B cell (primary cell): ENCODE results near the gene TGFBR3. TPM values are rescaled to one million over a fixed set of nuclear protein-coding genes. Genes with fewer than 3 reads are reported as not detected.

Source experiments
- ATAC-seq: fragments of 200-7000 bp; cut with Tn5 transposase; one replicate; pipeline ENCODE4 v1.10.0; 2021; ENCODE audit warnings: low read depth, mild to moderate bottlenecking, moderate number of reproducible peaks, moderate library complexity
- CTCF ChIA-PET: fragments of 350-600 bp; sonication (Branson Sonifier 250); formaldehyde crosslinking; loops from one replicate; lab custom pipeline; 2021; ENCODE audit warnings: antibody characterized with exemption, inconsistent platforms; lab: Charles Lee
- POLR2A ChIA-PET: fragments of 350-600 bp; sonication (Branson Sonifier 250); formaldehyde crosslinking; loops from one replicate; lab custom pipeline; 2021; ENCODE audit warnings: antibody characterized with exemption; lab: Charles Lee
- DNase-seq: peaks from one replicate; pipeline ENCODE4 v3.0.0; 2013
- H2AFZ ChIP-seq: 2 replicates; pipeline ENCODE4 v1.6.1; 2012; ENCODE audit warnings: mild to moderate bottlenecking, low read depth, low read length; ENCODE audit not compliant: insufficient read depth, poor library complexity, severe bottlenecking
- H3K27ac ChIP-seq, 2 donors: 1 replicate in 1 of 2; 2 replicates in 1 of 2; pipeline ENCODE4 v1.5.1; 2012 to 2013; ENCODE audit warnings: low read length in 2 of 2, mild to moderate bottlenecking in 2 of 2, moderate library complexity in 1 of 2
- H3K27me3 ChIP-seq, 4 experiments: fragments of 200-600 bp in 1 of 4; sonication (generic) in 1 of 4; replicated peaks in 1 of 4; 1 replicate in 2 of 4; 2 replicates in 2 of 4; pipeline versions ENCODE4 v1.6.1 to v1.7.0; 2013 to 2016; ENCODE audit warnings: low read length in 3 of 4, mild to moderate bottlenecking in 2 of 4, mixed read lengths in 1 of 4, moderate library complexity in 1 of 4; ENCODE audit not compliant: insufficient read depth in 4 of 4, control insufficient read depth in 3 of 4; ENCODE audit errors: control extremely low read depth in 1 of 4
- H3K36me3 ChIP-seq, 2 experiments: replicated peaks in 1 of 2; 1 replicate in 1 of 2; 2 replicates in 1 of 2; pipeline versions ENCODE4 v1.6.1 to v1.7.1; 2013; ENCODE audit warnings: low read length in 1 of 2; ENCODE audit not compliant: insufficient read depth in 2 of 2, control insufficient read depth in 1 of 2; ENCODE audit errors: control extremely low read depth in 1 of 2, extremely low read depth in 1 of 2
- H3K4me1 ChIP-seq, 2 donors: fragments of 200-600 bp in 1 of 2; sonication (generic) in 1 of 2; 1 replicate in 1 of 2; 2 replicates in 1 of 2; pipeline versions ENCODE4 v1.5.1 to v1.6.1; 2013 to 2017; ENCODE audit warnings: low read length in 2 of 2; ENCODE audit not compliant: control insufficient read depth in 2 of 2, insufficient read depth in 2 of 2
- H3K4me2 ChIP-seq: replicated peaks from 2 replicates; pipeline ENCODE3; 2012; ENCODE audit warnings: mild to moderate bottlenecking, low read depth, low read length; ENCODE audit not compliant: poor library complexity, severe bottlenecking
- H3K4me3 ChIP-seq, 5 experiments: fragments of 200-600 bp in 1 of 5; sonication (generic) in 1 of 5; 1 replicate in 3 of 5; 2 replicates in 2 of 5; pipeline versions ENCODE4 v1.5.1 to v1.7.0; 2011 to 2016; ENCODE audit warnings: low read length in 4 of 5, mild to moderate bottlenecking in 4 of 5, low read depth in 2 of 5, control low read depth in 1 of 5, moderate library complexity in 1 of 5; ENCODE audit not compliant: insufficient read depth in 1 of 5; ENCODE audit errors: control extremely low read depth in 1 of 5, extremely low read depth in 1 of 5
- H3K79me2 ChIP-seq: fragments of 200-600 bp; sonication (generic); one replicate; pipeline ENCODE4 v1.6.0; 2016; ENCODE audit warnings: low read length; ENCODE audit not compliant: control insufficient read depth, insufficient read depth
- H3K9ac ChIP-seq: fragments of 200-600 bp; sonication (generic); 2 replicates; pipeline ENCODE4 v1.6.1; 2017; ENCODE audit warnings: mild to moderate bottlenecking, low read length, moderate library complexity
- H3K9me3 ChIP-seq, 3 donors: one replicate each; pipeline versions ENCODE4 v1.6.1 to v1.7.1; 2013; ENCODE audit warnings: low read length in 2 of 3; ENCODE audit not compliant: control insufficient read depth in 2 of 3, insufficient read depth in 1 of 3; ENCODE audit errors: control extremely low read depth in 1 of 3
- H4K20me1 ChIP-seq: 2 replicates; pipeline ENCODE4 v1.6.0; 2012; ENCODE audit warnings: mild to moderate bottlenecking, low read length; ENCODE audit not compliant: insufficient read depth, control insufficient read depth, poor library complexity, severe bottlenecking
- H3K27ac Mint-ChIP-seq: one replicate; pipeline ENCODE4 v1.8.0; 2021; ENCODE audit warnings: mixed read lengths
- H3K27me3 Mint-ChIP-seq: one replicate; pipeline ENCODE4 v1.8.0; 2021; ENCODE audit warnings: mixed read lengths
- H3K4me1 Mint-ChIP-seq: one replicate; pipeline ENCODE4 v1.8.0; 2021; ENCODE audit warnings: mixed read lengths
- H3K4me3 Mint-ChIP-seq: one replicate; pipeline ENCODE4 v1.8.0; 2021; ENCODE audit warnings: mixed read lengths
- H3K9me3 Mint-ChIP-seq: one replicate; pipeline ENCODE4 v1.8.0; 2022; ENCODE audit warnings: mixed read lengths; ENCODE audit not compliant: insufficient read depth
- EZH2 ChIP-seq: IDR thresholded peaks from 2 replicates; pipeline ENCODE4 v1.6.1; 2012; ENCODE audit warnings: borderline replicate concordance, low read depth, mild to moderate bottlenecking, moderate library complexity, low read length; ENCODE audit not compliant: insufficient read depth, poor library complexity, severe bottlenecking
- WGBS: methylation state at CpG from one replicate; pipeline ENCODE4 v1.1.5; 2013; ENCODE audit warnings: missing lambda C conversion rate; ENCODE audit not compliant: insufficient coverage; 5-methylcytosine and 5-hydroxymethylcytosine counted together
- intact Hi-C: fragments of 100-400 bp; cut with micrococcal nuclease; formaldehyde crosslinking; loops from one replicate; pipeline ENCODE4 v1.10.0; 2022
- polyA plus RNA-seq: library from polyadenylated mRNA; depleted of rRNA; stranded (reverse); fragments of >200 nt; gene quantifications from 2 replicates; pipeline ENCODE4 v1.2.3, GENCODE V29; 2012
- total RNA-seq, 2 donors: library from RNA; stranded (reverse); fragments of 120-200 nt in 1 of 2; gene quantifications; 1 replicate in 1 of 2; 2 replicates in 1 of 2; pipeline versions ENCODE4 v1.2.3 to v1.2.4, GENCODE V29; 2013 to 2022
- TF ChIP-seq, protein P1 (sequence below): fragments of 200-600 bp; IDR thresholded peaks from one replicate; pipeline ENCODE4 v1.8.0; 2022; ENCODE audit warnings: antibody characterized with exemption, mild to moderate bottlenecking

TGFBR3 gene
- total and polyA plus RNA-seq, 2 donors (not counting 1 experiment from before 2014, with no cell fraction given), result 0.10 to 0.12 TPM

DNA sequence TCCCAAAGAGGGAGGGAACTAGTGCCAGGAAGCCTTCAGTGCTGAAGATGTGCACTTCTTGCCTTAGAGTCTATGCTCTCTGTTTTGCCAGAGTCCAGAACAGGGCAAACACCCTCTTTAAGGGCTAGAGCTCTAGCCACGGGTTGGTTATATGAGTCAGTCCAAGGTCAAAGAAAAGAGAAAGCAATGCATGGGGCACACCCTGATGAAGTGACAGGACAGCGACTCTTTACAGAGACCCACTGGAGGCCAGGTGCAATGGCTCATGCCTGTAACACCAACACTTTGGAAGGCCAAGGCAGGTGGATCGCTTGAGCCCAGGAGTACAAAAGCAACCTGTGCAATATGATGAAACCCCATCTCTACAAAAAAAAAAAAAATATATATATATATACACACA is 86.1 kb downstream of the TGFBR3 start:
- TF ChIP-seq EZH2, result no peak
- TF ChIP-seq, protein P1, sequence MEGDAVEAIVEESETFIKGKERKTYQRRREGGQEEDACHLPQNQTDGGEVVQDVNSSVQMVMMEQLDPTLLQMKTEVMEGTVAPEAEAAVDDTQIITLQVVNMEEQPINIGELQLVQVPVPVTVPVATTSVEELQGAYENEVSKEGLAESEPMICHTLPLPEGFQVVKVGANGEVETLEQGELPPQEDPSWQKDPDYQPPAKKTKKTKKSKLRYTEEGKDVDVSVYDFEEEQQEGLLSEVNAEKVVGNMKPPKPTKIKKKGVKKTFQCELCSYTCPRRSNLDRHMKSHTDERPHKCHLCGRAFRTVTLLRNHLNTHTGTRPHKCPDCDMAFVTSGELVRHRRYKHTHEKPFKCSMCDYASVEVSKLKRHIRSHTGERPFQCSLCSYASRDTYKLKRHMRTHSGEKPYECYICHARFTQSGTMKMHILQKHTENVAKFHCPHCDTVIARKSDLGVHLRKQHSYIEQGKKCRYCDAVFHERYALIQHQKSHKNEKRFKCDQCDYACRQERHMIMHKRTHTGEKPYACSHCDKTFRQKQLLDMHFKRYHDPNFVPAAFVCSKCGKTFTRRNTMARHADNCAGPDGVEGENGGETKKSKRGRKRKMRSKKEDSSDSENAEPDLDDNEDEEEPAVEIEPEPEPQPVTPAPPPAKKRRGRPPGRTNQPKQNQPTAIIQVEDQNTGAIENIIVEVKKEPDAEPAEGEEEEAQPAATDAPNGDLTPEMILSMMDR, result no peak
- Histone ChIP-seq H4K20me1 (no peaks in the 10 kb centered on the region), H3K36me3 (no peaks in the 10 kb centered on the region), H3K4me2 (no peak overlapping the region), H3K9ac (no peak overlapping the region), H2AFZ (no peak overlapping the region), H3K27ac (no peak overlapping the region), H3K9me3 (no peaks in the 10 kb centered on the region), H3K27me3 (no peaks in the 10 kb centered on the region), H3K4me3 (no peak overlapping the region), H3K79me2 (no peaks in the 10 kb centered on the region), H3K4me1 (peaks cover 10 to 13% of the 10 kb centered on the region in 2 donors)
- peaks cover 2% of the 10 kb centered on the region for H3K27me3 Mint-ChIP-seq
- ChIA-PET POLR2A (no interaction called here), CTCF (no interaction called here)
- intact Hi-C loops, result no loop called here
- 100% methylated on average over 2 of the region's 3 CpGs for WGBS
- no peak for ATAC-seq
- DNase-seq, result no peak
- peaks cover 12% of the 10 kb centered on the region for H3K4me1 Mint-ChIP-seq
- H3K4me3 Mint-ChIP-seq, result no peak overlapping the region
- no peak overlapping the region for H3K27ac Mint-ChIP-seq
- no peaks in the 10 kb centered on the region for H3K9me3 Mint-ChIP-seq

DNA sequence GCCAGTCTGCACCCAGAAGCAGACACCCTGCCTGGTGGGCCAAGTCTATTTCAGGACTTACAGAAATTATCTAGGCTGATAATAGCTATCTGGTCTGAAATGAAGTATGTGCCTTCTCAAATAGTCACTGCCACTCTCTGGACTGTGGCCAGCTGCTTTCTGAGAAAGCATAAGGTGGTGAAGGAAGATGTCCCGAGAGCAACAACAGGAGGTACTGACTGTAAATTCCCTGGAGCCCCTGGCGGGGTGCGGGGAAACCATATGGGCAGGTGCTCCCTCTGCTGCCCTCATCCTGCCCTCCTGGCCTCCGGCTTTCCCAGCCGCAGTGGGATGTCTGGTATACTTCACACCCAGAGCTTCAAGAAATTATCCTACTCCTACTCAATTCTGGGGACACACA is 86.8 kb downstream of the TGFBR3 start:
- Histone ChIP-seq H3K4me2 (no peak overlapping the region), H3K27me3 (no peaks in the 10 kb centered on the region), H3K9me3 (no peaks in the 10 kb centered on the region), H3K27ac (no peak overlapping the region), H2AFZ (no peak overlapping the region), H3K9ac (no peak overlapping the region), H3K79me2 (no peaks in the 10 kb centered on the region), H3K4me3 (no peak overlapping the region), H3K4me1 (peaks cover 7 to 8% of the 10 kb centered on the region in 2 donors), H3K36me3 (no peaks in the 10 kb centered on the region), H4K20me1 (no peaks in the 10 kb centered on the region)
- Mint-ChIP-seq H3K4me1 (peaks cover 7% of the 10 kb centered on the region), H3K27ac (no peak overlapping the region), H3K4me3 (no peak overlapping the region), H3K9me3 (no peaks in the 10 kb centered on the region), H3K27me3 (peaks cover 2% of the 10 kb centered on the region)
- 84% methylated on average over 5 of the region's 5 CpGs for WGBS
- ATAC-seq (no peak), DNase-seq (no peak)
- ChIA-PET CTCF (no interaction called here), POLR2A (no interaction called here)
- no peak for TF ChIP-seq EZH2
- TF ChIP-seq, protein P1, result no peak
- intact Hi-C loops, result no loop called here
